ENCODE data around the gene EYS. TPM values are rescaled to one million over a fixed set of nuclear protein-coding genes. Genes with fewer than 3 reads are reported as not detected.

The EYS gene
- total and polyA plus RNA-seq, 2 of the 8 experiments (the other 6 are each of a cell fraction or from before 2014, with no cell fraction given), result 0.05 to 0.13 TPM

DNA sequence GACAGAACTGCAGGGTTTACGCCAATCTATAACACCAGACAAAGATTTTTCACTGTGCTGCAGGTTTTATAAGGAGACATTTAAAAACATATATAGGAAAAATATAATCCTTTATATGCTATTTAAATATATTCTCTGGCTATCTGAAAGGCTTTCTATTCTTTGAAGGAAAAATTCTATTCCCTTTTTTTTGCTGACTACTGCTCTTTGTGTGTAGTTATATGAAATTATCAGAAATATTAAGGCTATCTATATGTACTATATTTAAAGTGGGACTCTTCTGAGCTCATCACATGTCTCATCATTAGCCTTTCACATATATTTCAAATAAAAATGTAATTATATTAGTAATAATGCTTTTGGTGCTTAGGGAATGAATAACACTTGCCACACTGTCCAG lies 930.7 kb downstream of the EYS start:
- H3K36me3 ChIP-seq (ENCODE audit: control insufficient read depth in 2 of 4, insufficient read depth in 4 of 4, low read length in 3 of 4), result no peaks in the 10 kb centered on the region
- no peaks in the 10 kb centered on the region for H3K79me2 ChIP-seq (ENCODE audit: control insufficient read depth in 1 of 2, insufficient read depth in 2 of 2, low read length in 2 of 2)
- no peaks in the 10 kb centered on the region for H4K20me1 ChIP-seq (replicated peaks in 1 of 2; ENCODE audit: control insufficient read depth in 1 of 2, insufficient read depth in 2 of 2, low read length in 2 of 2)
- no peak overlapping the region for H3K14ac ChIP-seq (ENCODE audit: insufficient read length)
- H3K9ac ChIP-seq (replicated peaks in 1 of 4; ENCODE audit: extremely low read depth in 1 of 4, low read depth in 3 of 4, low read length in 3 of 4), result no peak overlapping the region
- no peaks in the 10 kb centered on the region for H3K79me1 ChIP-seq (ENCODE audit: low read depth, low read length)
- no peak overlapping the region for H3K56ac ChIP-seq (replicated peaks; ENCODE audit: insufficient read length, low read depth, low read length)
- no peak overlapping the region for H3K4me3 ChIP-seq (ENCODE audit: extremely low read depth in 1 of 4, insufficient read depth in 2 of 4, low read depth in 3 of 4, low read length in 4 of 4)
- H2BK5ac ChIP-seq (ENCODE audit: low read depth, low read length), result no peak overlapping the region
- no peak for DNase-seq (ENCODE audit: low read depth in 1 of 2, low spot score in 2 of 2)
- no peak overlapping the region for H4K91ac ChIP-seq (replicated peaks; ENCODE audit: insufficient read length, low read length)
- H3K9me3 ChIP-seq (ENCODE audit: insufficient read depth in 2 of 2, low read depth in 1 of 2, low read length in 1 of 2), result peaks cover 0 to 5% of the 10 kb centered on the region in 2 experiments; a peak in 2 of 4 replicates
- H3K23me2 ChIP-seq (ENCODE audit: low read depth, low read length), result no peaks in the 10 kb centered on the region
- no peak overlapping the region for H3K4me2 ChIP-seq (ENCODE audit: insufficient read depth in 1 of 2, low read depth in 2 of 2, low read length in 2 of 2)
- no peaks in the 10 kb centered on the region for H3K4me1 ChIP-seq (replicated peaks in 1 of 4; ENCODE audit: control insufficient read depth in 3 of 4, insufficient read depth in 4 of 4, low read length in 3 of 4)
- ChIA-PET POLR2A (ENCODE audit: partially characterized antibody) (no interaction called here), CTCF (ENCODE audit: partially characterized antibody) (interaction anchor here (0.9 to 1.0 kb wide), 2 partner anchors 12 to 37 kb away, joined by 3 read pairs; no protein-coding TSS in a partner anchor)
- no peak overlapping the region for H2BK20ac ChIP-seq (ENCODE audit: low read length)
- H3K27me3 ChIP-seq (replicated peaks in 1 of 4; ENCODE audit: control insufficient read depth in 3 of 4, extremely low read depth in 1 of 4, insufficient read depth in 3 of 4, low read length in 3 of 4), result no peaks in the 10 kb centered on the region
- no peak overlapping the region for H2BK12ac ChIP-seq (ENCODE audit: low read depth, low read length)
- H3K18ac ChIP-seq (ENCODE audit: extremely low read depth, low read length), result no peak overlapping the region
- H4K8ac ChIP-seq (ENCODE audit: extremely low read depth, insufficient read depth, low read length), result no peak overlapping the region
- H3K23ac ChIP-seq (ENCODE audit: insufficient read length), result no peak overlapping the region
- no peak overlapping the region for H2BK120ac ChIP-seq (replicated peaks; ENCODE audit: low read depth, low read length)
- H4K5ac ChIP-seq (ENCODE audit: insufficient read length, low read depth, low read length), result no peak overlapping the region
- no peak for FAIRE-seq
- H2BK15ac ChIP-seq (ENCODE audit: low read length), result no peak overlapping the region
- 95% methylated on average over 1 of the region's 1 CpG; no CpG with 5 or more reads in 1 of the 2 experiments for WGBS, 2 experiments (ENCODE audit: extremely low coverage in 1 of 2, insufficient coverage in 1 of 2, insufficient read length in 1 of 2, insufficient replicate concordance in 2 of 2, low coverage in 1 of 2, low lambda C conversion rate in 2 of 2, missing lambda C conversion rate in 1 of 2)
- no peak overlapping the region for H2AK5ac ChIP-seq (ENCODE audit: low read depth, low read length)
- no peak overlapping the region for H3K27ac ChIP-seq (ENCODE audit: low read depth, low read length)
- H2AFZ ChIP-seq (ENCODE audit: low read length), result no peak overlapping the region
- H3K4ac ChIP-seq (replicated peaks; ENCODE audit: insufficient read length, low read depth, low read length), result no peak overlapping the region
- TF ChIP-seq BACH1 (IDR thresholded peaks at IDR 0.05; ENCODE audit: low read length) (no peak), HDAC6 (IDR thresholded peaks at IDR 0.05; ENCODE audit: low read depth, low read length) (no peak), CREB1 (IDR thresholded peaks at IDR 0.05) (no peak), SIX5 (IDR thresholded peaks at IDR 0.05; ENCODE audit: low read depth, low read length) (no peak)

Data from H1 (cell line).